GM04503 (cell line): ENCODE results near the gene MLN.
"Not testable (repeated sequence)": the region's sequence is repeated elsewhere in the genome, so short reads cannot be mapped to it uniquely, and the experiment has no call there.

ENCODE experiments used
- DNase-seq: peaks from one replicate; pipeline ENCODE4 v3.0.0-alpha.2; 2012; ENCODE audit warnings: low read depth

The MLN gene

GRCh38 chr6:33834401-33835392 lies 30.9 kb upstream of the MLN start:
- DNase-seq: no peak

- no peak for DNase-seq
Observed at GRCh38 chr6:33833599-33833998, 29.8 kb upstream of the MLN start.

DNA sequence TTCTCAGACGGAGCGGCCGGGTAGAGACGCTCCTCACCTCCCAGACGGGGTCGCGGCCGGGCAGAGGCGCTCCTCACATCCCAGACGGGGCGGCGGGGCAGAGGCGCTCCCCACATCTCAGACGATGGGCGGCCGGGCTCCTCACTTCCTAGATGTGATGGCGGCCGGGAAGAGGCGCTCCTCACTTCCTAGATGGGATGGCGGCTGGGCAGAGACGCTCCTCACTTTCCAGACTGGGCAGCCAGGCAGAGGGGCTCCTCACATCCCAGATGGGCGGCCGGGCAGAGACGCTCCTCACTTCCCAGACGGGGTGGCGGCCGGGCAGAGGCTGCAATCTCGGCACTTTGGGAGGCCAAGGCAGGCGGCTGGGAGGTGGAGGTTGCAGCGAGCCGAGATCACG lies 29.0 kb upstream of the MLN start:
- not testable (repeated sequence) for DNase-seq

DNA sequence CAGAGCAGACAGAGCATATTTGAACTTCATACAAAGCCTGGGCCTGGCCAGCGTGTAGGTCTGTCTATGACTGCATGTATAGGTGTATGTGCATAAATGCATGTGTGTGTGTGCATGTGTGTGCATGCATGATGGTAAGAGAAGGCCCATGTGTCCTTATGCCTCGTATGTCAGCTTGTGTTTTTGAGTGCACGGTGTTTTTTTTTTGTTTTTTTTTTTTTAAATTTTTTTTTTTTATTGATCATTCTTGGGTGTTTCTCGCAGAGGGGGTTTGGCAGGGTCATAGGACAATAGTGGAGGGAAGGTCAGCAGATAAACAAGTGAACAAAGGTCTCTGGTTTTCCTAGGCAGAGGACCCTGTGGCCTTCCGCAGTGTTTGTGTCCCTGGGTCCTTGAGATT lies 27.9 kb upstream of the MLN start:
- not testable (repeated sequence) for DNase-seq

- no peak for DNase-seq
Observed at GRCh38 chr6:33830635-33831240, 26.9 kb upstream of the MLN start.

- DNase-seq: no peak
Observed at GRCh38 chr6:33828764-33829731, 25.2 kb upstream of the MLN start.

DNA sequence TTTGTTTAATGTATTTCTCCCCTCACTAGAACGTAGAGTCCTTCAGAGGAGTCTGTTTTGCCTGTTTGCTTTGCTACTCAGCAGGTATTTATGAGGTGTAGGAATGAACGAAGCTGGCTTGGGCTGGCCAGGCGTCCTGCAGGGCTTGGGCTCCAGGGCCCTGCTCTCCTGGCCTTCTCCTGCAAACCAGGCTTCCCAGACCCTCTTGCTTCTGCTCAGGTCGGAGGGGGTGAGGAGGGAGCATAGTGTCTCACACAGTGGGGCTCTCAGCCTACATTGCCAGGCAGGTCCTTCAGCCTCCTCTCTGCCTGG lies 24.6 kb upstream of the MLN start:
- DNase-seq: no peak

DNA sequence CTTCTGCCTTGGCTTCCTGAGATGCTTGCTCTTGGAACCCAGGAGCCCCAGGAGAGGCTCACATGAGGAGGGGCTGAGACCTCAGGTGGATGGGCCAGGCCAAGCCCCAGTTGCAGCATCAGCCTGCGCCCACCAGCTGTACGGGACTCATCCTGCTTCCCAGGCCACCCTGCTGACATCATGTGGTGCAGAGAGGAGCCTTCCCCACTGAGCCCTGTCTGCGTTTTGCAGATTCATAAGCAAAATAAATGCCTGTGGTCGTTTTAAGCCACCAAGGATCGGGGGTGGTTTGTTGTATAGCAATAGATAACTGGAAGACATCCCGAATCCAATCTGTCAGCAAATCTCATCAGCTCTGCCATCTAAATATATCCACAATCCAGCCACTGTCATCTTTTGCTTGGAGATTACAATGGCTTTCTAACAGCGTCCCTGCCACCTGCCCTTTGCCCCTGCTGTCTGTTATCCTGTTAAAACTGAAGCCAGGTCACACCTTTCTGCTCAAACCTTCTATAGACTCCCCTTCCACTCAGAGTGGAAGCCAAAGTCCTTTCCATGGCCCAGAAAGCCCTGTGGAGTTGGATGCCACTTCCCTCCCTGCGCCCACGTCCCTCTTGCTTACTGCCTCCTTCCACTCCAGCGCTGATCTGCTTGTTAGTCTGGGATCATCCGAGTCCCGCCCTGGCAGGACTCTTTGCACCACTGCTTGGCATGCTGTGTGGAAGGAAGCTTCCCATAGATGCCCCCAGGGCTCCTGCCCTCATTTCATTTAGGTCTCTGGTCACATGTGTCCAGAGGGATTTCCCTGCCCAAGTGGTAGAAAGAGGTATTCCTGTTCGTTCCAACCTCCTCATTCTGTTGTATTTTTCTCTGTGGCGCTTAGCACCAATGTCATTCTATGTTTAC lies 24.0 kb upstream of the MLN start:
- DNase-seq: no peak

DNA sequence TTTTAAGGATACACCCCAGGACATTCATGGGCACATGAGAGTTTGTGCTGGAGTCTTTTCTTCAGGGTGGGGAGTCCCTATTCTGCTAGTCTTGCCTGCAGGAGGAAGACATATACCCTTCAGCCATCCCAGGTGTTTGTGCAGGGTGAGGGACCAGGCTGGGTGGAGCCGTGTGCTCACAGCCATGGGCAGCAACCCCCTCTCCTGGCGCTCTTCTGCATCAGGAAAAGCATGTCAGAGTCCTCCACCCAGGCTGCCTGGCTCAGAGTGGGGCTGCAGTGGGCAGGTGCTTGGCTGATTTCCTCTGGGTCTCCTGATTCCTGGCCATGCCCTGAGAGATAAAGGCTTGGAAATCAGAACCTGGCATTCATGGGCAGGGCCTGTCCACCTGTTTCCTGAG lies 22.7 kb upstream of the MLN start:
- DNase-seq: no peak

DNA sequence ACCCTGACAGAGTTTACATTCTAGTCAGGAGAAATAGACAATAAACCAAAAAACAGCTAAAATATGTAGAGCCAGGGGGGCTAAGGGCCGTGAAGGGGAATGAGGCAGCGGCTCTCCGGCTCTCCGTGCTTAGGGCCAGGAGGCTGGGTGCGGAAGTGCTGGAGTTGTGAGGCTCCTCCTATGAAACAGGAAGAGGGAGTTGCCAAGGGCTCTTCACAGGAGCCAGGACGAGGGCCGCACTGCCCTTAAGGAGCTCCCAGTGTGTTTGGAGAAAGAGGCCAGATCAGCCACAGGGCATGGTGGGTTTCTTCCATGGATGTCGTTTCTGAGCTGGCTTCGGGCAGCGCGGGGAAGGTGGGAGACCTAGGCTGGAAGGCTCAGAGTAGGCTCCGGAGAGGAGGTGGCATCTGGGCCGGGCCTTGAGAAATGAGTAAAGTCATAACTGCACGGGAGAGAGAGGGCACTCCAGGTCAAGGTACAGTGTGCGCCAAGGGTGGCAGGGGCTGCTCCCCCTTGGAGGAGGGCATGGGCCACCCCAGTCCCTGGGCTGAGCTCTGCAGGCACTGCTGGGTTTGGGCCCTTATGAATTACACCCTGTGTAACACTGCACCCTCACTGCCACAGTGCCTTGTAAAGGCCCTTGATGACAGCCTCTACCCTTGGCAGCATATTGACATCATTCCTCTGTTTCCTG lies 20.8 kb upstream of the MLN start:
- DNase-seq: no peak

GRCh38 chr6:33823806-33824205 lies 20.0 kb upstream of the MLN start:
- no peak for DNase-seq

DNA sequence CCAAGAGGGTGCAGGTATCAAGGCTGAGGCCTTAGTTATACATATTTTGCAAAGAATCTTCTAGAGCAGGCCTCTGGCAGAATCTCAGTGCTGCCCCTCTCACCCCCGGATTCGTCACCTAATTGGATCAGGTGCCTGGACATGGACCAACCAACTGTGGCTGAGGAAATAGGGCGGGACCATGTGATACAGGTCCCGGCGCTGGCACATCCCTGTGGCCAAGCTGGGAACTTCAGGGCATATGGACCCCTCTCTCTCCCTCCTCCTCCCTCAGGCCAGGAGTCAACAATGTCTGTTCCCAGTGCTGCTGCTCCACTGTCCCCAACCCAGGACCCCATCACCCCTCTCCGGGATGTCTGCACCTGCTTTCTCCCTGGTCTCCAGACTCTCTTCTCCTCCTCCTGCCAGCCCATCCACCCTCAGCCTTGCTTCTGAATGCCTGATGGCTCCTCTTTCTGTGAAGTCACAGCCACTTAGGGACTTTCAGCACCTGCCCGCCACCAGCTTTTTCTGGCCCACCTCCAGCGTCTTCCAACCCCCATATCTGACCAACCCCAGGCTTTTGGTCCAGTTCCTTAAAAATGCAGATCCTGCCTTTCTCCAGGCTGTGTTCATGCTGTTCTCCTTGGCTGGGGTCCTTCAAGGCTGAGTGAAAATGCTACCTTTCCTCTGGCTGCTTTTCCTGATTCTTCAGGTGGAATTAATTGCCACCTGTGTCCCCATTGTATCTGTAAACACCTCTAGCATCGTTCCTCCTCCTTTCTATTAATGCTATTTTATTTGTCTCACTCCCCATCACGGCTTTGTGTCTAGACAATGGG lies 19.0 kb upstream of the MLN start:
- DNase-seq: no peak

- DNase-seq: no peak
Observed at GRCh38 chr6:33820784-33821520, 17.1 kb upstream of the MLN start.

GRCh38 chr6:33820243-33820642 lies 16.4 kb upstream of the MLN start:
- DNase-seq: no peak

DNA sequence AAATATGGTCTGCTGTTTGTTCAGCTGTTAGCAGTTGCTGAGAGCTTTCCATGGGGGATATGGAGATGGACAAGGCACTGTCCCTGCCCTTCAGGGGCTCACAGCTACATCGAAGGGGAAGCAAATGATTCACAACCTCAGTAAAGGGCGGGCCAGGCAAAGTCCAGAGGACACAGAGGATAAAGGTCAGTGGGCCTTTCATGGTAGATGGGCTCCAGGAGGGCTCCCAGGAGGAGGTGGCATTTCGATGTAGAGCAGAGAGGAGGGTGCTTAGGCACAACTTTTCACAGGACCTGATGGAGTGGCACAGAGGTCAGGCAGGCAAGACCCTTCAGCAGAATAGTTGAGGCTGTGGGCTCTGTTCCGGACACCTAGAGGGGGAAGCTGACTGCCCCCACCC lies 15.2 kb upstream of the MLN start:
- DNase-seq: no peak

DNA sequence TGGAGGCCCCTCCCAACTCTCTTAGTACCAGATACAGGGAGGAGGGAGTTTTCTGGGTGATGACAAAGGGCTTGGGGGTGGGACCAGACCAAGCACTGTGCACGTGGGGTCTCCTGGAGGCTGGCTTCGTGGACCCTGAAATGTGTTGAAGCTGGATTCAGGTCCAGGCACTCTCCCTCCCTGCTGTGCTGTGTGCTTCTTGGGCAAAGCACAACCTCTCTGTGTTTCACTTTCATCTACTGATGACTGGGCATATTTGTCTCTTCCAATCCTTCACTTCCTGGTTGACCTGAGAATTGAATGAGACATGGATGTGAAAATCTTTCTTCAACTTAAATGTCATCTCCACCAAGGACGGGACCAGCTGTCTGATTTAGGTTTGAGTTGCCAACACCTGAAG lies 14.5 kb upstream of the MLN start:
- no peak for DNase-seq

DNA sequence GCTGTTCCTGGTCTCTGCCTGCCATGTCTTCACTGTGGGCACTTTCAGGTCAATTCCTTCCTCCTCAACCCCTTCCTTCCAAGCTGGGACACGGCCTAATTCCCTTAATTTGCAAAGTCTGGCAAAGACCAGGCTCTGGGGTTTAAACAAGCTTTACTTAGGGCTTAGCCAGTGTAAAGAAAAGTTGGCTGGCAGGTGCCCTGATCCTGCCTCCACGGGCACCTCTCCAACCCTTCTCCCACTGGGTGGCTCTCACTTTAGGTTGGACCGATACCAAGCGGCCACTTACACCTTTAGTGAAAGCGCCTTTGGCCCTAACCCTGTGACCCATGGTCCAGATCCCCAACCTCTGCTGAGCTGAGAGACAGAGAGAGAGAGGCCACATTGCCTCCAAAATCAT lies 13.7 kb upstream of the MLN start:
- DNase-seq: no peak

GRCh38 chr6:33816911-33817310 lies 13.1 kb upstream of the MLN start:
- no peak for DNase-seq

GRCh38 chr6:33815854-33816253 lies 12.1 kb upstream of the MLN start:
- no peak for DNase-seq
